Neuronal stem cell (in vitro differentiated cells): Measurements from ENCODE around the gene TPT1.

ENCODE experiments used
- DNase-seq: peaks from one replicate; pipeline ENCODE4 v3.0.0-alpha.2; 2013; ENCODE audit warnings: low spot score
- H2AFZ ChIP-seq: one replicate; pipeline ENCODE4 v1.6.1; 2013; ENCODE audit warnings: mild to moderate bottlenecking, low read length, inconsistent platforms
- H2AK5ac ChIP-seq: 2 replicates; pipeline ENCODE4 v1.6.1; 2013; ENCODE audit warnings: low read depth, mild to moderate bottlenecking, inconsistent platforms, low read length, moderate library complexity, mixed read lengths
- H2BK120ac ChIP-seq: 2 replicates; pipeline ENCODE4 v1.6.1; 2013; ENCODE audit warnings: low read depth, mild to moderate bottlenecking, inconsistent platforms, low read length, moderate library complexity, mixed read lengths
- H2BK12ac ChIP-seq: one replicate; pipeline ENCODE4 v1.6.1; 2013; ENCODE audit warnings: low read length, inconsistent platforms
- H2BK15ac ChIP-seq: 2 replicates; pipeline ENCODE4 v1.6.1; 2013; ENCODE audit warnings: mild to moderate bottlenecking, low read length, inconsistent platforms, mixed read lengths
- H2BK5ac ChIP-seq: one replicate; pipeline ENCODE4 v1.6.1; 2013; ENCODE audit warnings: inconsistent platforms, mild to moderate bottlenecking, low read length, moderate library complexity
- H3K14ac ChIP-seq: one replicate; pipeline ENCODE4 v1.6.1; 2013; ENCODE audit warnings: low read length, inconsistent platforms
- H3K18ac ChIP-seq: 2 replicates; pipeline ENCODE4 v1.6.1; 2013; ENCODE audit warnings: low read length, inconsistent platforms
- H3K23ac ChIP-seq: 2 replicates; pipeline ENCODE4 v1.6.1; 2013; ENCODE audit warnings: low read depth, mild to moderate bottlenecking, mixed read lengths, low read length, inconsistent platforms; ENCODE audit not compliant: poor library complexity
- H3K27ac ChIP-seq: replicated peaks from 3 replicates; pipeline ENCODE4 v1.5.1; 2013; ENCODE audit warnings: low read length, inconsistent platforms
- H3K27me3 ChIP-seq, 3 experiments: 2 replicates each; pipeline ENCODE4 v1.6.1; 2013; ENCODE audit warnings: low read length in 3 of 3, mild to moderate bottlenecking in 2 of 3, inconsistent platforms in 1 of 3, low read depth in 1 of 3, mixed read lengths in 1 of 3, moderate library complexity in 1 of 3; ENCODE audit not compliant: control insufficient read depth in 3 of 3, insufficient read depth in 3 of 3
- H3K36me3 ChIP-seq, 2 donors: replicated peaks in 1 of 2; 2 replicates each; pipeline ENCODE4 v1.6.1; 2013; ENCODE audit warnings: low read length in 2 of 2; ENCODE audit not compliant: control insufficient read depth in 2 of 2, insufficient read depth in 2 of 2
- H3K4ac ChIP-seq: 2 replicates; pipeline ENCODE4 v1.6.1; 2013; ENCODE audit warnings: inconsistent platforms, mild to moderate bottlenecking, low read length, moderate library complexity
- H3K4me1 ChIP-seq, 2 donors: 1 replicate in 1 of 2; 2 replicates in 1 of 2; pipeline ENCODE4 v1.6.1; 2013; ENCODE audit warnings: low read length in 2 of 2, low read depth in 1 of 2; ENCODE audit not compliant: control insufficient read depth in 2 of 2, insufficient read depth in 1 of 2
- H3K4me2 ChIP-seq: one replicate; pipeline ENCODE4 v1.6.1; 2013; ENCODE audit warnings: mild to moderate bottlenecking, low read length, inconsistent platforms; ENCODE audit not compliant: insufficient read depth, poor library complexity, severe bottlenecking
- H3K4me3 ChIP-seq, 2 donors: 2 replicates each; pipeline ENCODE4 v1.5.1; 2013; ENCODE audit warnings: low read length in 2 of 2, mild to moderate bottlenecking in 2 of 2, inconsistent platforms in 1 of 2, moderate library complexity in 1 of 2
- H3K79me1 ChIP-seq: one replicate; pipeline ENCODE4 v1.6.1; 2013; ENCODE audit warnings: low read depth, mild to moderate bottlenecking, inconsistent platforms, low read length, moderate library complexity
- H3K9ac ChIP-seq: one replicate; pipeline ENCODE4 v1.6.1; 2013; ENCODE audit warnings: mild to moderate bottlenecking, low read depth, low read length, inconsistent platforms; ENCODE audit not compliant: poor library complexity
- H3K9me3 ChIP-seq, 2 donors: replicated peaks in 1 of 2; 2 replicates each; pipeline versions ENCODE3 to v1.6.1; 2013; ENCODE audit warnings: low read length in 2 of 2, mild to moderate bottlenecking in 2 of 2, inconsistent platforms in 1 of 2, low read depth in 1 of 2, mixed read lengths in 1 of 2, moderate library complexity in 1 of 2; ENCODE audit not compliant: control insufficient read depth in 2 of 2, insufficient read depth in 1 of 2
- H4K8ac ChIP-seq: one replicate; pipeline ENCODE4 v1.6.1; 2013; ENCODE audit warnings: low read depth, mild to moderate bottlenecking, inconsistent platforms, low read length, moderate library complexity
- H4K91ac ChIP-seq: one replicate; pipeline ENCODE4 v1.6.1; 2013; ENCODE audit warnings: low read length, low read depth, mild to moderate bottlenecking, inconsistent platforms; ENCODE audit not compliant: poor library complexity
- WGBS, 2 donors: extraction: QIAGEN DNeasy Blood & Tissue Kit; methylation state at CpG; one replicate each; pipeline ENCODE4 v1.1.7; 2013; ENCODE audit warnings: missing lambda C conversion rate in 2 of 2, mixed read lengths in 1 of 2; ENCODE audit not compliant: insufficient read length in 2 of 2, insufficient replicate concordance in 1 of 2; ENCODE audit errors: extremely low coverage in 2 of 2; 5-methylcytosine and 5-hydroxymethylcytosine counted together

Gene TPT1

DNA sequence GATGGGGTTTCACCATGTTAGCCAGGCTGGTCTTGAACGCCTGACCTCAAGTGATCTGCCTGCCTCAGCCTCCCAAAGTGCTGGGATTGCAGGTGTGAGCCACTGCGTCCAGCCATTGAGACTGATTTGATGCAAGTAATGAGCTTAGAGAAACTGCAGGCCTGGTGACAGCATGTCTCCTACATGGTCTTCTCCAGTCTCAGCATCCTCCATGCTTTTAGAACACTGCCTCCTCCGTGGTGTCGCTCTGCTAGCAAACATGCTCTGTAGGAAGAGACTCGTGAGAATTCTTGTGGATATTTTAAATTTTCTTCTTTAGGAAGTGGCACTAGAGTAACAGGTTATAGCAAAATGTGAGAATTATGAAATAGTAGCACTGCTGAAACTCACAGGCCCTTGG lies 37.1 kb downstream of the TPT1 start:
- Histone ChIP-seq H2BK15ac (no peak overlapping the region), H2AFZ (no peak overlapping the region), H3K4ac (no peak overlapping the region), H2AK5ac (no peak overlapping the region), H3K14ac (no peak overlapping the region), H3K23ac (no peak overlapping the region), H4K91ac (no peak overlapping the region), H3K9ac (no peak overlapping the region), H2BK120ac (no peak overlapping the region), H2BK5ac (no peak overlapping the region), H4K8ac (no peak overlapping the region), H3K27me3 (no peaks in the 10 kb centered on the region), H3K4me1 (peaks cover 1 to 4% of the 10 kb centered on the region in 2 donors), H3K18ac (no peak overlapping the region), H3K27ac (no peak overlapping the region), H3K4me3 (no peak overlapping the region), H3K4me2 (no peak overlapping the region), H3K9me3 (no peaks in the 10 kb centered on the region), H3K36me3 (no peaks in the 10 kb centered on the region), H3K79me1 (no peaks in the 10 kb centered on the region), H2BK12ac (no peak overlapping the region)
- no peak for DNase-seq
- no CpG with 5 or more reads among the region's 5 CpGs for WGBS, 2 donors

- no peak overlapping the region for H3K4me2 ChIP-seq
- H2AFZ ChIP-seq = peak overlapping the region; percentile 15
- H3K23ac ChIP-seq = no peak overlapping the region
- H4K8ac ChIP-seq = no peak overlapping the region
- H3K27me3 ChIP-seq = no peaks in the 10 kb centered on the region
- no peak overlapping the region for H2BK120ac ChIP-seq
- no peak overlapping the region for H3K4me3 ChIP-seq
- WGBS, 2 donors = no CpG with 5 or more reads among the region's 2 CpGs
- no peak for DNase-seq
- H2AK5ac ChIP-seq = no peak overlapping the region
- no peak overlapping the region for H3K4ac ChIP-seq
- H3K79me1 ChIP-seq = no peaks in the 10 kb centered on the region
- no peaks in the 10 kb centered on the region for H3K9me3 ChIP-seq
- H3K9ac ChIP-seq = no peak overlapping the region
- H2BK15ac ChIP-seq = no peak overlapping the region
- no peak overlapping the region for H3K18ac ChIP-seq
- H3K36me3 ChIP-seq = no peaks in the 10 kb centered on the region
- peaks cover 1 to 4% of the 10 kb centered on the region in 2 donors for H3K4me1 ChIP-seq
- no peak overlapping the region for H3K14ac ChIP-seq
- no peak overlapping the region for H3K27ac ChIP-seq
- H2BK12ac ChIP-seq = no peak overlapping the region
- no peak overlapping the region for H2BK5ac ChIP-seq
- no peak overlapping the region for H4K91ac ChIP-seq
Observed at GRCh38 chr13:45303026-45303425, 38.0 kb downstream of the TPT1 start.

- Histone ChIP-seq H3K18ac (no peak overlapping the region), H2BK15ac (no peak overlapping the region), H3K27ac (no peak overlapping the region), H4K8ac (no peak overlapping the region), H3K27me3 (no peaks in the 10 kb centered on the region), H3K4me2 (no peak overlapping the region), H3K36me3 (no peaks in the 10 kb centered on the region), H3K14ac (no peak overlapping the region), H3K23ac (no peak overlapping the region), H2BK120ac (no peak overlapping the region), H3K4me1 (peaks cover 1 to 4% of the 10 kb centered on the region in 2 donors), H3K4me3 (no peak overlapping the region), H2AFZ (peak overlapping the region; percentile 15), H3K79me1 (no peaks in the 10 kb centered on the region), H3K9ac (no peak overlapping the region), H2BK5ac (no peak overlapping the region), H2BK12ac (no peak overlapping the region), H3K9me3 (no peaks in the 10 kb centered on the region), H4K91ac (no peak overlapping the region), H3K4ac (no peak overlapping the region), H2AK5ac (no peak overlapping the region)
- DNase-seq = no peak
- WGBS, 2 donors = no CpG with 5 or more reads among the region's 3 CpGs
Observed at GRCh38 chr13:45302507-45302906, 38.5 kb downstream of the TPT1 start.

GRCh38 chr13:45301263-45301662 lies 39.7 kb downstream of the TPT1 start:
- no peak overlapping the region for H2BK120ac ChIP-seq
- H3K27ac ChIP-seq = no peak overlapping the region
- no peak overlapping the region for H2AFZ ChIP-seq
- no peak overlapping the region for H3K4ac ChIP-seq
- no peak overlapping the region for H3K4me3 ChIP-seq
- H3K4me1 ChIP-seq = peaks cover 1 to 4% of the 10 kb centered on the region in 2 donors
- no CpG with 5 or more reads among the region's 11 CpGs for WGBS, 2 donors
- no peak overlapping the region for H4K91ac ChIP-seq
- no peak overlapping the region for H3K23ac ChIP-seq
- H3K4me2 ChIP-seq = no peak overlapping the region
- no peak overlapping the region for H2BK5ac ChIP-seq
- H3K18ac ChIP-seq = no peak overlapping the region
- DNase-seq = no peak
- no peak overlapping the region for H3K9ac ChIP-seq
- no peak overlapping the region for H3K14ac ChIP-seq
- H3K27me3 ChIP-seq = no peaks in the 10 kb centered on the region
- H4K8ac ChIP-seq = no peak overlapping the region
- H3K79me1 ChIP-seq = no peaks in the 10 kb centered on the region
- H2BK15ac ChIP-seq = no peak overlapping the region
- peaks cover 0 to 1% of the 10 kb centered on the region in 2 donors for H3K36me3 ChIP-seq
- H2BK12ac ChIP-seq = no peak overlapping the region
- H2AK5ac ChIP-seq = no peak overlapping the region
- no peaks in the 10 kb centered on the region for H3K9me3 ChIP-seq
